Effector memory CD8-positive, alpha-beta T cell (primary cell): ENCODE data around the gene ELFN1.

Experiments
- ATAC-seq: fragments of 150-1000 bp; cut with Tn5 transposase; replicated peaks from 2 replicates; pipeline ENCODE4 v1.10.0; 2021; ENCODE audit warnings: mild to moderate bottlenecking, moderate library complexity
- DNase-seq, 3 experiments: peaks; one replicate each; pipeline ENCODE4 v3.0.0; 2021
- H3K27ac Mint-ChIP-seq, 2 donors: one replicate each; pipeline ENCODE4 v1.8.0; 2022; ENCODE audit warnings: mild to moderate bottlenecking in 2 of 2, mixed read lengths in 2 of 2, moderate library complexity in 2 of 2
- H3K27me3 Mint-ChIP-seq, 2 donors: one replicate each; pipeline ENCODE4 v1.8.0; 2022; ENCODE audit warnings: mixed read lengths in 2 of 2
- H3K36me3 Mint-ChIP-seq: one replicate; pipeline ENCODE4 v1.8.0; 2022; ENCODE audit warnings: mild to moderate bottlenecking, moderate library complexity, mixed read lengths; ENCODE audit not compliant: insufficient read depth
- H3K4me1 Mint-ChIP-seq, 2 donors: one replicate each; pipeline ENCODE4 v1.8.0; 2022; ENCODE audit warnings: low read depth in 2 of 2, mixed read lengths in 2 of 2
- H3K4me3 Mint-ChIP-seq, 2 donors: one replicate each; pipeline ENCODE4 v1.8.0; 2022; ENCODE audit warnings: mild to moderate bottlenecking in 2 of 2, mixed read lengths in 2 of 2, moderate library complexity in 2 of 2
- H3K9me3 Mint-ChIP-seq, 2 donors: one replicate each; pipeline ENCODE4 v1.8.0; 2022; ENCODE audit warnings: mixed read lengths in 2 of 2

Gene ELFN1

GRCh38 chr7:1735262-1735661 is 65.2 kb downstream of the ELFN1 start:
- Mint-ChIP-seq H3K9me3 (no peaks in the 10 kb centered on the region), H3K27ac (no peak overlapping the region), H3K4me1 (peaks cover 18 to 21% of the 10 kb centered on the region in 2 donors), H3K36me3 (peaks cover under 1% of the 10 kb centered on the region), H3K4me3 (no peak overlapping the region), H3K27me3 (peaks cover 31 to 65% of the 10 kb centered on the region in 2 donors)
- DNase-seq (no peak), ATAC-seq (no peak)

- Mint-ChIP-seq H3K36me3 (no peaks in the 10 kb centered on the region), H3K9me3 (no peaks in the 10 kb centered on the region), H3K27ac (no peak overlapping the region), H3K27me3 (peaks cover 31 to 66% of the 10 kb centered on the region in 2 donors), H3K4me1 (peaks cover 18 to 21% of the 10 kb centered on the region in 2 donors), H3K4me3 (no peak overlapping the region)
- no peak for ATAC-seq
- DNase-seq, result no peak
Observed at GRCh38 chr7:1735806-1736483, 65.9 kb downstream of the ELFN1 start.

GRCh38 chr7:1736484-1736817 is 66.4 kb downstream of the ELFN1 start:
- DNase-seq (no peak), ATAC-seq (no peak)
- no peak overlapping the region for H3K4me3 Mint-ChIP-seq
- H3K36me3 Mint-ChIP-seq, result no peaks in the 10 kb centered on the region
- no peak overlapping the region for H3K27ac Mint-ChIP-seq
- H3K4me1 Mint-ChIP-seq, result peaks cover 22 to 24% of the 10 kb centered on the region in 2 donors
- peaks cover 31 to 65% of the 10 kb centered on the region in 2 donors for H3K27me3 Mint-ChIP-seq
- no peaks in the 10 kb centered on the region for H3K9me3 Mint-ChIP-seq

- Mint-ChIP-seq H3K27ac (no peak overlapping the region), H3K9me3 (no peaks in the 10 kb centered on the region), H3K4me3 (no peak overlapping the region), H3K4me1 (peaks cover 25 to 28% of the 10 kb centered on the region in 2 donors), H3K36me3 (no peaks in the 10 kb centered on the region), H3K27me3 (peaks cover 27 to 62% of the 10 kb centered on the region in 2 donors)
- ATAC-seq (no peak), DNase-seq (no peak)
Observed at GRCh38 chr7:1736830-1737229, 66.8 kb downstream of the ELFN1 start.

GRCh38 chr7:1737523-1737922 is 67.4 kb downstream of the ELFN1 start:
- no peak overlapping the region for H3K4me3 Mint-ChIP-seq

DNA sequence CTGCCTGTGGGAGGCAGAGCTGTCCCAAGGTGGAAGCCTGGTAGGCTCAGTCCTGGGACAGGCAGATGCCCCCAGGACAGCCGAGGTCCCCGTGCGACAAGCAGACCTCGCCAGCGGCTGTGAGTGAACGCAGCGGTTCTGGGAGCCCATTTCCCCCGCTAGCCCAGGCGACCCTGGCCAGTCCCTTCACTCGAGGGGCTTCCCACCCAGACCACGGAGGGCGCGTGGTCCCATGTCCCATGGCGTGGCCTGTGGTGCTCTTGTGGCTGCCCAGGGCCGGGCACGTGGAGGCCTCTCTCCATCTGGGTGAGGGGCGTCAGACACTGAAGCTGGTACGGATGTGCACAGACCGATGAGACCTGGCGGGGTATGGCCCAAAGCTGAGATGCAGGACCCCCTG is 67.9 kb downstream of the ELFN1 start:
- peak overlapping the region in 1 of 2 donors; percentile 79 for H3K4me3 Mint-ChIP-seq
- peaks cover 21 to 50% of the 10 kb centered on the region in 2 donors for H3K27me3 Mint-ChIP-seq
- DNase-seq (no peak), ATAC-seq (no peak)
- H3K27ac Mint-ChIP-seq, result no peak overlapping the region
- no peaks in the 10 kb centered on the region for H3K9me3 Mint-ChIP-seq
- H3K36me3 Mint-ChIP-seq, result no peaks in the 10 kb centered on the region
- peaks cover 34 to 35% of the 10 kb centered on the region in 2 donors for H3K4me1 Mint-ChIP-seq

More at GRCh38 chr7:1737523-1737922, 67.4 kb downstream of the ELFN1 start:
- H3K36me3 Mint-ChIP-seq, result no peaks in the 10 kb centered on the region
- H3K9me3 Mint-ChIP-seq, result no peaks in the 10 kb centered on the region
- no peak overlapping the region for H3K27ac Mint-ChIP-seq
- ATAC-seq (no peak), DNase-seq (no peak)
- H3K27me3 Mint-ChIP-seq, result peaks cover 21 to 55% of the 10 kb centered on the region in 2 donors
- peaks cover 30 to 31% of the 10 kb centered on the region in 2 donors for H3K4me1 Mint-ChIP-seq

DNA sequence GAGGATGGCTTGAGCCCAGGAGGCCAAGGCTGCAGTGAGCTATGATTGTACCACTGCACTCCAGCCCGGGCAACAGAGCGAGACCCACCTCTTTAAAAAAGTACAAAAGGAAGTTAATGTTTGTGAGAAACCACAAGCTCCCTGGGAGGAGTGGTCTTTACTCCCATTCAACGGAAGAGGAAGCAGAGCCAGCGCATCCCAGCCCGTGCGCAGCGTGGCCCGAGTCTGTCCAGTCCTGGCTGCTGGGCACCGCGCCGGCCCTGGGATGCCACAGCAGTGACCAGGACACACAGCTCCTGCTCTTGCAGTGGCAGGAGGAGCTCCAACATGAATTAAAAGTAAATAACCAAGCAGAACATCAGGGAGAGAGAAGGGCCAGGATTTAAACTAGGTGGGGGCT is 68.4 kb downstream of the ELFN1 start:
- Mint-ChIP-seq H3K36me3 (no peaks in the 10 kb centered on the region), H3K27ac (peak overlapping the region; percentile 3 to 84), H3K4me3 (peak overlapping the region; percentile 58 to 79), H3K27me3 (peaks cover 18 to 45% of the 10 kb centered on the region in 2 donors), H3K9me3 (no peaks in the 10 kb centered on the region), H3K4me1 (peaks cover 33 to 37% of the 10 kb centered on the region in 2 donors)
- DNase-seq (no peak), ATAC-seq (no peak)

DNA sequence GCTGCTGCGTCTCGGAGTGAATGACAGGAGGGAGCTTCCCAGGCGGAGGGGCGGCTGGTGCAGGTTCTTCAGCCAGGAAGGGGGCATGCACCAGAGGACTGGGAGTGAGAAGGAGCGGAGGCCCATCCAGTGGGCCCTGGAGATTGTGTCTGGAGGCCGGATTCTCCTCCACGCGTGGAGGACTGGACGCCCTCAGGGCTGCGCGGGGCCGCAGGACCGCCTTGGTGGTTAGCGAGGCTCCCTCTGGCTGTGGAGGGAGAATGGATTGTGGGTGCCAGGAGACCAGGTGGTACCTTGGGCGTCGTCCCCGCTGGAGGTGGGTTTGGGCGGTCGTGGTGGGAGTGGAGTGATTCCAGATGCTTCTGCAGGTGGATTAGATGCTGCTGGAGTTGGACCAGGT is 68.9 kb downstream of the ELFN1 start:
- H3K36me3 Mint-ChIP-seq, result no peaks in the 10 kb centered on the region
- H3K4me1 Mint-ChIP-seq, result peaks cover 30 to 34% of the 10 kb centered on the region in 2 donors
- H3K4me3 Mint-ChIP-seq, result peak overlapping the region; percentile 58 to 79
- peaks cover 14 to 40% of the 10 kb centered on the region in 2 donors for H3K27me3 Mint-ChIP-seq
- no peaks in the 10 kb centered on the region for H3K9me3 Mint-ChIP-seq
- peak overlapping the region; percentile 3 to 84 for H3K27ac Mint-ChIP-seq
- no peak for ATAC-seq
- DNase-seq, result no peak

DNA sequence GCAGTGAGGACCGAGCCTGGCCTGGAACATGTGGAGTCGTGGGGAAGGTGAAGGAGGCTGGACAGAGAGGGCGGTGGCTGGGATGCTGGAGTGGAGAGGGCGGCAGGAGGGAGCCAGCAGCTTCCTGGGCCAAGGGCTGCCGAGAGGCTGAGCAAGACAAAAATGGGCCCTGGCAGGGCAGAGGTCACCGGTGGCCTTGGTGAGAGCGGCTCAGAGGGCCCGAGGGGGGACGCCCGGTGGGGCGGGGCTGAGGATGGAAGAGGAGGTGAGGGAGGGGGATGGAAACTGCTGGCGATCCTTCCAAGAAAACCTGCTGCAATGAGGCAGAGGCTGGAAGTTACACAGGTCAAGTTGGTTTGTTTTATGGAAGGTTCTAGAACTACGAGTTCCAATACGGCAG is 69.5 kb downstream of the ELFN1 start:
- Mint-ChIP-seq H3K9me3 (no peaks in the 10 kb centered on the region), H3K4me1 (peaks cover 30 to 34% of the 10 kb centered on the region in 2 donors), H3K36me3 (no peaks in the 10 kb centered on the region), H3K27ac (peak overlapping the region; percentile 3 to 54), H3K27me3 (peaks cover 14 to 40% of the 10 kb centered on the region in 2 donors), H3K4me3 (peak overlapping the region in 1 of 2 donors; percentile 79)
- ATAC-seq (no peak), DNase-seq (no peak)

DNA sequence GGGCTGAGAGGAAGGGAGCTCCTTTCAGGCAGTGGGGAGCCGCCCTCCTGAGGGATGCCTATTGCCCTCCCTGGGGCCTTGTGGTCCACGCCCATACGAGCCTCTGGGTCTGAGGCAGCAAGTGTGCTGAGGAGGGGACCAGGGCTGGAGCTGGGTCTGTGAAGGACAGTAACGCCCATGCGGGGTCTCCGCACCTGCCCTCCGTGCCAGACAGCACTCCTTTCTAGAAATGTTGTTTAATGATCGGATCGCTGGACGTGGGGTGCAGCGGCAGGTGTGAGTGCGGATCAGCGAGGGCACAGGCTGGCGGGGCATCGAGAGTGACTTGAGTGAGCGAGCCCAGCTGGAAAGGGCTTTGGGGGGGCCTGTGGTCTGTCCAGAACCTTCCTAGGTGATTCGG is 70.1 kb downstream of the ELFN1 start:
- ATAC-seq, result no peak
- no peak for DNase-seq
- peaks cover 14 to 39% of the 10 kb centered on the region in 2 donors for H3K27me3 Mint-ChIP-seq
- H3K9me3 Mint-ChIP-seq, result no peaks in the 10 kb centered on the region
- H3K4me1 Mint-ChIP-seq, result peaks cover 30 to 34% of the 10 kb centered on the region in 2 donors
- peak overlapping the region in 1 of 2 donors; percentile 3 for H3K27ac Mint-ChIP-seq
- peak overlapping the region; percentile 25 to 33 for H3K4me3 Mint-ChIP-seq
- no peaks in the 10 kb centered on the region for H3K36me3 Mint-ChIP-seq

DNA sequence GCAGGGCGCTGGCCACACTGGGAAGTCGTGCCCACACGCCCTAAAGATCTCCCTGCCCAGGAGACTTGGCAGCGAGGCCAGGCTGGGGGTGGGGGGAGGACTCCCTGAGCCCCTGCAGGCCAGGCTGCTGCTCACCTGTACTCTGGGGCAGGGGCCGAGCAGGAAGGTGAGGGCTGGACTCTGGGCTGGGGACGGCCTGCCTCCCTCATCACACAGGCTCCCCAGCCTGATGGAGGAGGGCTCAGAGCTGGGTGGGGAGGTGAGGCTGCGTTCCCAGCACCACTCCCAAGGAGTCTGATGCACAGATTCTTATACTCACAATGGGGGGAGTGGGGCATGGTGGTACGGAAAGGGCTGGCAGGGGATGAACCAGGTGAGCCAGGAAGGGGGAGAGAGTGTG is 71.2 kb downstream of the ELFN1 start:
- no peak for DNase-seq
- no peaks in the 10 kb centered on the region for H3K36me3 Mint-ChIP-seq
- peak overlapping the region; percentile 73 to 76 for H3K4me3 Mint-ChIP-seq
- H3K4me1 Mint-ChIP-seq, result peaks cover 30 to 34% of the 10 kb centered on the region in 2 donors
- no peaks in the 10 kb centered on the region for H3K9me3 Mint-ChIP-seq
- H3K27me3 Mint-ChIP-seq, result peaks cover 14 to 29% of the 10 kb centered on the region in 2 donors
- H3K27ac Mint-ChIP-seq, result peak overlapping the region in 1 of 2 donors; percentile 79
- ATAC-seq, result no peak

DNA sequence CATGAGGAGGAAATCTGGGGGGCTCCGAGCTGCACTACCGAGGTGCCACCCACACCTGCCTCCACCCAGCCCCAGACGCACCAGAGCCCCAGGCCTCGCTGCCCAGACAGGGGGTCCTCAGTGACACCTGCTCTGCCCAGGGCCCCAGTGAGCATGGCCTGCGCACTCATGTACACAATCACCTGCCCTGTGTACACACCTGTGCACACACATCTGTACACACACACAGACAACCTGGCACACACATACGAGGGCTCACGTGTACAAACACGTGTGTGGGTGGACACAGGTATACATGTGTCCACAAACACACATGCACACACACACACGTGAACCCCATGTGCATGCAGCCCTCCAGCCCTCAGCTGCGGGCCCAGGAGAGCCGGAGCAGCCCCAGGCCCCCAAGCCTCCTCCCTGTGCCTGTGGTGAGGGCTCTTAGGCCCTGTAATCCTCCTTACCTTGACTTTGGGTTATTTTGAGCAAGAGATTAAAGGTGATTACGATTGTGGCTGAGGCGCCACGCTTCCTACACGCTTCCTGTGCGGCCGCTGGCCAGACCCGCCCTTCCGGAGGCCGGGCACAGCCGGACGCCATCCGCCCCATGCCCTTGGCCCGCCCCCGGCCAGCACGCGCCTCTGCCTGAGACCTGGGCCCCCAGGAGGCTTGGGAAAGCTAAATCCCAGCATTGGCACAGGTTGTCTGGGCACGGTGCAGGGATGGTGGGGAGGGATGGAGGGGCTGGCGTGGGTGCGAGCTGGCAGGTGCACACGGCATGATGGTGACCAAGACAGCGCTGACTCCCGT is 71.9 kb downstream of the ELFN1 start:
- Mint-ChIP-seq H3K36me3 (no peaks in the 10 kb centered on the region), H3K27me3 (peaks cover 14 to 24% of the 10 kb centered on the region in 2 donors), H3K27ac (peak overlapping the region; percentile 79 to 87), H3K4me1 (peaks cover 30 to 34% of the 10 kb centered on the region in 2 donors), H3K9me3 (no peaks in the 10 kb centered on the region), H3K4me3 (peak overlapping the region; percentile 73 to 76)
- peak; percentile 61 for ATAC-seq
- no peak for DNase-seq

DNA sequence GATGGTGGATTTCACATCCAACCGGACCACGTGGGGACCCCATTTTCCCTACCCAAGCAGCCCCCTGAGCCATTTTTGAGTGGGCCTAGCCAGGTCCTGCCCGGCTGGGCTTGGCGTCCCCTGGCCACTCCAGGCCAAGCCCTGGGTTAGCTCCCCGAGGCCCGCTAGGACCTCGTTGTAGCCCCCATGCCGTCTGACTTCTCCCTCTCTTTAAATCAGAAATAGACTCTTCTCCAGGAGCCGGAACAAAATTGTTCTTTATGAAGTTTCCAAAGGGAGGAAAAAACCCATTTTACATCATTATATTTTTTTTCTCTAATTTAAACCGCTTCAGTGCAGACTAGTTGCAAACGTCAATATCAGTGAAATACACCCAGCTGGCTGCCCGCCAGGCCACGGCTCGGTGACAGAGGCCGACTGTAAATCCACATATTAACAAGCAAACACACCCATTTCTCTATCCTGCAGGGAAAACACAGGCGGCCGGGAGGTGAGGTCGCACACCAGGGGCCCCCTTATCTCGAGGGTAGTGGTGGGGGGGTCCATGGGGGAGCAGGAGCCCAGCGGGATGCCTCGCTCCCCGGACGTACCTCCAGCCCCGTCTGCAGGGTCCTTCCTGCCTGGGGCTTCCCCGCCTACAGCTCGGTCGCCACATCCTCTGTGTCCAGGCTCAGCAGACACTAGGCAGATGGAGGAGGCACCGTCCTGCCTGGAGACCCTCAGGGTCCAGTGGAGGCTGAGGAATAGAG is 72.7 kb downstream of the ELFN1 start:
- H3K36me3 Mint-ChIP-seq, result no peaks in the 10 kb centered on the region
- peak overlapping the region; percentile 79 to 87 for H3K27ac Mint-ChIP-seq
- DNase-seq (peak; percentile 28 to 46 (median 35)), ATAC-seq (peak; percentile 68)
- H3K9me3 Mint-ChIP-seq, result no peaks in the 10 kb centered on the region
- peaks cover 14 to 27% of the 10 kb centered on the region in 2 donors for H3K27me3 Mint-ChIP-seq
- H3K4me3 Mint-ChIP-seq, result peak overlapping the region; percentile 73 to 76
- peaks cover 30 to 34% of the 10 kb centered on the region in 2 donors for H3K4me1 Mint-ChIP-seq
